Measurements from ENCODE around the gene CHI3L2. TPM values are rescaled to one million over a fixed set of nuclear protein-coding genes. Genes with fewer than 3 reads are reported as not detected.
A peak's percentile ranks its signal among the peaks of the same experiment; 100 is the strongest.

Gene CHI3L2
- total and polyA plus RNA-seq, 10 of the 15 experiments (the other 5 are each of a cell fraction or from before 2014, with no cell fraction given) = 37.1 to 508 (median 98.3) TPM

- no peak for TF ChIP-seq CBX5 (IDR thresholded peaks at IDR 0.05; ENCODE audit: low read depth)
- 0 out of 2 replicates have a peak, but pooled peaks have one; percentile 31 for TF ChIP-seq TAF1 (IDR thresholded peaks at IDR 0.05; ENCODE audit: borderline replicate concordance, low read depth, low read length)
- TF ChIP-seq IKZF2 (IDR thresholded peaks at IDR 0.05) = peak; percentile 95
- TF ChIP-seq HDGF (IDR thresholded peaks at IDR 0.05) = peak; percentile 92
- TF ChIP-seq NFYB (IDR thresholded peaks at IDR 0.05; ENCODE audit: insufficient read depth, low read depth, low read length) = no peak
- 0 out of 2 replicates have a peak, but pooled peaks have one; percentile 21 for TF ChIP-seq ZBTB40 (IDR thresholded peaks at IDR 0.05; ENCODE audit: borderline replicate concordance)
- TF ChIP-seq RELA (IDR thresholded peaks at IDR 0.05; ENCODE audit: borderline replicate concordance, partially characterized antibody) = peak; percentile 22
- no peak for TF ChIP-seq RBBP5 (conservative IDR thresholded peaks at IDR 0.05)
- TF ChIP-seq ZBTB4 (CRISPR knock-in tag; IDR thresholded peaks at IDR 0.05) = peak; percentile 67; the same call in 1 of the 2 replicates
- no peak for TF ChIP-seq NR2C1 (IDR thresholded peaks at IDR 0.05)
- peak; percentile 78 for TF ChIP-seq NBN (IDR thresholded peaks at IDR 0.05)
- peak; percentile 73 for TF ChIP-seq POLR2AphosphoS5 (IDR thresholded peaks at IDR 0.05; ENCODE audit: low read length)
- peak; percentile 92; the same call in 1 of the 2 replicates for TF ChIP-seq MLLT1 (IDR thresholded peaks at IDR 0.05)
- TF ChIP-seq NR2F1 (conservative IDR thresholded peaks at IDR 0.05) = peak; percentile 86
- no peak for TF ChIP-seq BCL11A (IDR thresholded peaks at IDR 0.05; ENCODE audit: low read depth, low read length)
- TF ChIP-seq MYC (IDR thresholded peaks at IDR 0.05; ENCODE audit: insufficient read depth, insufficient read length, insufficient replicate concordance, low read length, severe bottlenecking) = no peak
- peak; percentile 61 for TF ChIP-seq IKZF1 (conservative IDR thresholded peaks at IDR 0.05)
- 0 out of 2 replicates have a peak, but pooled peaks have one; percentile 15 for TF ChIP-seq STAT1 (conservative IDR thresholded peaks at IDR 0.05)
- TF ChIP-seq EED (IDR thresholded peaks at IDR 0.05; ENCODE audit: low read depth) = peak; percentile 64; the same call in 1 of the 2 replicates
- peak; percentile 6; the same call in 1 of the 2 replicates for TF ChIP-seq BACH1 (IDR thresholded peaks at IDR 0.05; ENCODE audit: borderline replicate concordance)
These were observed 24.5 kb upstream of the CHI3L2 start (continued) for GRCh38 chr1:111202707-111203623.

Measured in GM12878 (cell line).